T47D (cell line): ENCODE results near the gene MIF4GD.
A peak's percentile ranks its signal among the peaks of the same experiment; 100 is the strongest.

Experiments used
- DNase-seq, 2 experiments: peaks; one replicate each; pipeline versions ENCODE4 v3.0.0 to v3.0.0-alpha.2; 2011 to 2012; ENCODE audit warnings: low read depth in 1 of 2, low spot score in 1 of 2
- JUND ChIP-seq: IDR thresholded peaks from 2 replicates; pipeline ENCODE4 v1.6.1; 2012; ENCODE audit warnings: low read depth
- in situ Hi-C: cut with HindIII; loops from 2 replicates; pipeline ENCODE4 v1.10.0; 2016; ENCODE audit warnings: low sequenced_read_pairs, low pct_unique_long_range_greater_than_20kb

The MIF4GD gene

DNA sequence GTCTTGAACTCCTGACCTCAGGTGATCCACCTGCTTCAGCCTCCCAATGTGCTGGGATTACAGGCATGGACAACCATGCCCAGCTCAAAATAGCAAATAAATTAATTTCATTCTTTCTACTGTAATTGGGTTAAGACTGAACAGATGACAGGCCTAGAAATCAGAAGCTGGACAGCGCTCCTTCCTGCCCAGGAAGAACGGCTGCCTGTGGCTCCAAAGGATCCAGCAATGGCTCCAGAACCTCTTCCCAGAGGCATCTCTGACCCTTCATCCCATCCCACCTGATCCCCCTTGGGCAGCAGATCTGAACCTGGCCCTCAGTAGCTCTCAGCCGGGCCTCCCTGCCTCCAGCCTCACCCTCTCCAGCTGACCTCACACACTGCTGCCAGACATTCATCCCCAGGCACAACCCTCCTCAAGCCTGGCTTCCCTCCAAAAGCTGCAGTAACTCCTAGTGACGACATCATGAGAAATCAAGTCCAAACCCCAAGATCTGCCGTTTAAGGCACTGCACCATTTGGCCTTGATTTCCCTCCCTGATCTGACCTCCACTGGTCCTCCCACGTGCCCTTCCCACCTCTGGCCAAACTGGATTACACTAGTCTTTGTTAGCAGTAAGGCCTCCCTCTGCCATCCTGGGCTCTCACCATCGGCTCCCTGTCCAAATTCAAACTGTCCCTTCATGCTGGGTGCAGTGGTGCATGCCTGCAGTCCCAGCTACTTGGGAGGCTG is 3.1 kb upstream of the MIF4GD start:
- no peak for DNase-seq
- in situ Hi-C loops, result no loop called here

DNA sequence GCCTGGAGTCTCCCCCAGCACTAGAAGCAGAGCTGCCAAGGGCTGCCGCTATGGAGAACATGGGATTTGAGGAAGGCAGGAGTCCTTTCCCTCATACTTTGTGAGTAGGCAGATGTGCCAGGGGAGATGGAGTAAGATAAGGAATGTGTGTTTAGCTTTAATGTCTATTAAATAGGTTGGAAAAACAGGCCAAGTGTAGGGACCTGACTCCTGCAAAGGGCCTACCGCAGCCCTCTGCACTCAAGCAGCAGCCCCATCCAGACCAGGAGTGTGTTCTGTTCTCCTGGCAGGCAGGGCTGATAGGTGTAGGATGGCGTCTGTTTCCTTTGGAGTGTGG is 1.8 kb upstream of the MIF4GD start:
- DNase-seq, result no peak
- in situ Hi-C loops, result no loop called here
- TF ChIP-seq JUND, result no peak

More for the DNA sequence above, 3.1 kb upstream of the MIF4GD start:
- no peak for TF ChIP-seq JUND

DNA sequence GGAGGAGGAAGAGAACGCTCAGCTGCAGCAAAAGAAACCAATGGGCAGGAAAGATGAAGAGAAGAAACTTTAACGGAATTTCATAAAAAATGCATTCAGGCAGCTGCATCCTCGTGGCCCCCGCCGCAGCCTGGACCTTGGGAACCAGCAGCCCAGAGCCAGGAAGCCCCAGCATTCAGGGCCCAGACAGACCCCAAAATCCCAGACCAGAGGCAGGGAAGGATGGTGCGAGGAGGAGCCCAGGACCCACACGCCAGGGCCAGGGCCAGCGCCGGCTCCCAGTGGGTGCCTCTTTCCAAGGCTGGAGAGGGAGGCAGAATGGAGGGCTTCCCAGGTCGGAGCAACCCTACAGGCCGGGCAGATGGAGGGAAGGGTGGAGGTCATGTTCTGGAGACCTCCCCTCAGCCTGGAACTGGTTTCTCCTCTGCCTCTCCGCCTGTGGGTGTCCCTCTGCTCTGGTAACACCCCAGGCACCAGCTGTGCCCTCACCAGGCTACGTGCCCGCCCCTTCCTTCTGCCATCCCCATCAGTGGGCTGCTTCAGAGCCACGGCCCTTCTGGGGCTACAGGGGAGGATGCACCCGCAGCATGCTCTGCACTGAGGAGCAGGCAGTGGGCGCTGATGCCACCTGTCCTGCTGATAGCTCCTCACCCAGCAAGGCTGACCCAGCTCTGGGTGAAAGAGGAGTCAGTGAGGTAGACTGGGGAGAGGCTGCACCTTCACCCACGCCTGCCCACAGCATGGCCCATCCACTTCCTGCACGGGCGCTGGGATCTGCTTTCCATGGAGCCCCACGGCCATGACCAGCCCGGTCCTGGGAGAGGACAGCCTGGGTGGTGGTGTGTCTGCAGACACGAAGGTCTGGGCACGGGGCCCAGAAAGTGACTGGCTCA is 1.2 kb upstream of the MIF4GD start:
- in situ Hi-C loops, result no loop called here
- DNase-seq, result no peak
- no peak for TF ChIP-seq JUND

DNA sequence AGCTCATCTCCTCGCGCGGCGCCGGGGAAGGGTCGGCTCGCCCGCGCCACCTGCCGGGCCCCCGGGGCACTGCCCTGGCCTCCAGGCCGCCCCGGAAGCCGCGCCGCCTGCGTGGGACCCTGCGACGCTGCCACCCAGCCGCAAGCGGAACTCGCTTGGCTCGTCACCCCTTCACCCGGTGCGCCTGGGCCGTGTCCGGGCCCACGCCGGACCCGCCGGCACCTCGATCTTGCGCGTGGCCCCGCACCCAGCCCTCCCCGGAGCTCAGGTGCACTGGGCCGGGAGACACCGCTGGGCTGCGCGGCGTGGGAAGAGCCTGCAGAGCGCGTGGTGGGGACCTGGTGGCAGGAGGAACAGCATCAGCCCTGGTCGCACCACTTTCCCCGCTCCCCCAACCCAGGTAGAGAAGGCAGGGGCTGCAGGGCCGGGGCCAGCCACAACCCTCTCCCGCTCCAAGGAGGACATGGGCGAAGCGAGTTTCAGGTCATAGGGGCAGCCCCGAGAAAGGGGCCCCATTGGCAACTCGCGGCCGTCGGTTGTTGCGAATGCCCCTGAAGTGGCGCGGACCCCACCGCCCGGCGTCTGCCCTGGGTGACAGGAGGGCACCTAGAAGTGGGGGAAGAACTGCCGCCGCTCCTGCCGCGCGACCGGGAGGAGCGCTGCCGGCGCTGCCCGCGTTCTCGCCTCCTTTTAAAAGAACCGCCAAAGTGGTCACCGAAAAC is 363 bp upstream of the MIF4GD start:
- in situ Hi-C loops, result no loop called here
- peak; percentile 91 to 95 for DNase-seq
- no peak for TF ChIP-seq JUND

DNA sequence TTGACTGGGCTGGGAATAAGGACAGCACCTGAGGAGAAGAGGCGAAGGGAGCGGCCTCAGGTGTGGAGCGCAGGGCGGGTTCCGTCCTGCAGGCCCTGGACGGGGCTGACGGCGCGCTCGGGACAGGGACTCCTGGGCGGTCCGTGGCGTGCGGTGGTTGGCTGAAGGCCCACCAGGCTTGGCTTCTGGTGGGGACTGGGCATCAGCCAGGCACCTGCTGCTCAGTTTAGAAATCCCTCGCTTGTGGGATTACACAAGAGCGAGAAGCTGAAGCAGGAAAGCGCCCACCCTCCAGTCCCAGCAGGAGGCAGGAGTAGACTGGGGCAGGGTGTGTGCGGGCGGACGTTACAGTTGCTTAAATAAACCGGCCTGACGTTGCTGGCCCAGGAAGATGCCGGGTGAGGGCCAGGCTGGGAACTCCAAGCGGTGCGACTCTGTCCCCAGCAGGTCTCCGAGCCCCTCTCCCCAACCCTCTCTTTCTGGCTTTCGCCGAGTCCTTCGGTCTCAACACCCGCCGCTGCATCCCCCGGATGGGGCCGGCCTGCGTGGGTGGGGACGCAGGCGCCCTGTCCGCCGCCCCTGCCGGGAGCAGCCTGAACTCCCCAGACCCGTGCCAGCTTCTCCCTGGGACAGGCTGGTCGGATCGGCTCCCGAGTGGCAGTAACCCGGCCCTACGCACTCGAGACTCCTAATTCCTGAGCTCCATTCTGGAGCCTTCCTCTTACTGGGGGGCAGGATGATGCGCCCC is 639 bp downstream of the MIF4GD start:
- TF ChIP-seq JUND, result no peak
- in situ Hi-C loops, result no loop called here
- DNase-seq, result peak; percentile 83 to 89

DNA sequence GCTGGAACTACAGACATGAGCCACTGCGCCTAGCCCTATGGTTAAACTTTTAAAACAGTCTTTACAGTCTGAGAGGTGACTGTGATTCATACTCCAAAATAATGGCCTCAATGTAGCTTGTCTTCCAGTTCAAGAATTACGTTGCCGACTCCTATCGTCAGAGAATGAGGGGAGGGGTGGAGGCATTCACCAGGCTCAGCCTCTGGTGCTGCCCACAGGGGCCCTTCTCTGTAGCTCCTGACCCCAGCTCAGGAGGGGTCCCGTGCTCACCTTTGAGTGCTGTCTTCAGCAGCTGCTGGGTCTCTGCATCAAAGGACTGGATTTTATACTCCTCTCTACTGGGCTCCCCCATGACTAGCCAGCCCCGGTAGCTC is 1.2 kb downstream of the MIF4GD start:
- DNase-seq, result no peak
- in situ Hi-C loops, result no loop called here
- no peak for TF ChIP-seq JUND

DNA sequence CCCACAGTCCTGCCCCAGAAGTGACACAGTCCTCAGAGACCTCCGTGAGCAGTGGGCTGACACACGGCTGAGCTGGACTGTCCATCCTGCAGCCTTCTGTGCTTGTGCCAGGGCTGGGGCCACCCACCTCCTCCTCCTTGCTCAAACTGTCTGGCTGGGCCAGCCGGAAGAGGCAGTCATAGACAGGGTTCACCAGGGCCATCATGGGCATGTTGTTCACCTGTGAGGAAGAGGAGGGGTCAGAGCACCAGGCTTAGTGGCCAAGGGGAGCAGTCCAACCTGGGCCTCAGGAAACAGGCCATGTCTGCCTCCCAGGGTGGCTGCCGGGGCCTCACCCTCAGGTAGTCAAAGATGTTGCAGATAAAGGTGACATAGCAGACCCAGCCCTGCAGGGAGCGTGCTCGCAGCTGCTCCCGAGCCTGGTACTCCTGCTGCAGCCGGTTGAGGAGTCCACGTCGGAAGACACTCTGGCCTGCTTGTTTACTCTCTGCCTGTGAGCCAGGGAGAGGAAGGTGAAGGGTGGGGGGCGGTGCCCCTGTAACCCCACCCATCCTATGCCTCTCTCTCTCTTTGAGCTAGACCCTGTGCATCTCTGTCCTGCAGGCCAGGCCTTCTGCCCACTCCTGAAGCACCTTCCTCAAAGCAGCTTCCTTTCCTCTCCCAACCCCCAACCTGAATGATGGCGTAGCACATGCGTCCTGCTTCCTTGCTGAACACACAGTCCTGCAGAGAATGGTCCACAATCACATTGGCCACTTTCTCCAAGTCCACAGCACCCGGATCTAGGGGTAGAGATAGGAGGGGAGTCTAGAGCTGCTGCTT is 3.4 kb downstream of the MIF4GD start:
- in situ Hi-C loops, result no loop called here
- DNase-seq, result peak in 1 of 2 experiments; percentile 71
- TF ChIP-seq JUND, result no peak

DNA sequence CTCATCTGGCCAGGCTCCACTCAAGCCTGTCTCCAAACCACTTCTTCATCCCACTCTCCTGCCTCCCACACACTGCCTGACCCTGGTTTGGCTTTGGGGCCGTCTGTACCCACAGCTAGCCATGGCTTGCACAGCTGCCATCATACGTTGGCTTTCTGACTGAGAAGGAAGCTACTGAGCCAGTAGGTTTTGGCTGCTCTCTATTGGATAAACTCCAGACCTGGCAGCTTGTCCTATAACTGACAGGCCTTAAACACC is 3.9 kb downstream of the MIF4GD start:
- DNase-seq, result no peak
- no peak for TF ChIP-seq JUND
- in situ Hi-C loops, result no loop called here

DNA sequence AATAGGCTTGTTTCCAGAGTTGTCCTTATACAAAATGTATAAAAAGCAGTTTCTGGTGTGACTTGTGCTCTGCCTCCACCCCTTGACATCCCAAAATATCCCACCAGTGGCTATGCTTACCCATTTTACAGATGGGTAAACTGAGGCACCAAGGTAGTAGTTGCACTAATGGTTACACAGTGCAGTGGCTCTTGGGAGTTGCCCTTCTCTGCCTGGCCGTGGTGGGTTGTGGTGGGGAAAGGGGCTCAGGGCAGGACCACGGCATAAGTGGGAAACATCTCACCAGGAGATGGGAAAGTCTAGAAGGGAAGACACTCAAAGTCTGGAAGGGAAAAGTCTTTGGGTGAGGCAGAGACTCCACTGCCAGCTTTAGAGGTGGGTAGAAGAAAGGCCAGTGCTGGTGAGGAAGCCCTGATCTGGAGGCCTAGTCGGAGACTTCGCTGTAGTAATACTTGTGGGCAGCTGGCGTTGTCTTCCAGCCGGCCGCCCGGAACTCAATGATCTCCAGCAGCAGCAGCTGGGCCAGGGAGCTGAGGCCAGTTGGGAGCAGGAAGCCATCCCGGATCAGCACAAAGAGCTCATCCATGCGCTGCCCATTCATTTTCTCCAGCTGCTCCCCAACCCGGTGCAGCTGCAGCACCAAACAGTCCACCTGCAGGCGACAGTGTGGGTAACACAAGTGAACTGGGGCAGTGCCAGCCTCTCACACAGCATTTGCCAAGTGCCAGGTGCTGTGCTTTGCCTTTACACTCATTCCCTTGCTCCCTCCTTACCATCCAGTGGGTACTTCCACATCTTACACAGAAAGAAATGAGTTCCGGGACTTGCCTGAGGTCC is 4.5 kb downstream of the MIF4GD start:
- no peak for TF ChIP-seq JUND
- in situ Hi-C loops, result no loop called here
- no peak for DNase-seq

DNA sequence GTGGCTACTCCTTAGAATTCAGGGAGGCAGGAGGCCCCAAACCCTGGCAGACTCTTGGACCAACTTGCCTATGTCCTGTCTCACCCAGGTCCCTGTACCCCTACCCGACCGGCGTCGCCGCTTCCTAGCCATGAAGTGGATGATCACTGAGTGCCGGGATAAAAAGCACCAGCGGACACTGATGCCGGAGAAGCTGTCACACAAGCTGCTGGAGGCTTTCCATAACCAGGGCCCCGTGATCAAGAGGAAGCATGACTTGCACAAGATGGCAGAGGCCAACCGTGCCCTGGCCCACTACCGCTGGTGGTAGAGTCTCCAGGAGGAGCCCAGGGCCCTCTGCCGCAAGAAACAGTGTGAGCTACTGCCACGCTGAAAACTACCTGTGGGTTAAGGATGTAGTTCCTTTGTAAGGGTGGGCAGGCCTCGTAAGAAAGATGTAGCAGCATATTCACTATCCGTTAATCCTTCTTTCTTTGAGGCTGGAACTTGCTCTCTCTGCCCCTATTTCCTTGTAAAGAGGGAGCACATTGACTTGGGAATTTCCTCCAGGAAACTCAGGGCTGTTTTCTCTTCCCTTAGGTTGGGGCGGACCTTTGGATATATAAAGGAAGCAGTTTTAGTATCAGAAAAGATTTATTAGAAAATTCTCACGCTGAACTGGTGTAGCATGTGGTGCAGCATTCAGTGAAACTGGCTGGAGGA is 5.3 kb downstream of the MIF4GD start:
- DNase-seq, result no peak
- TF ChIP-seq JUND, result no peak
- in situ Hi-C loops, result no loop called here

DNA sequence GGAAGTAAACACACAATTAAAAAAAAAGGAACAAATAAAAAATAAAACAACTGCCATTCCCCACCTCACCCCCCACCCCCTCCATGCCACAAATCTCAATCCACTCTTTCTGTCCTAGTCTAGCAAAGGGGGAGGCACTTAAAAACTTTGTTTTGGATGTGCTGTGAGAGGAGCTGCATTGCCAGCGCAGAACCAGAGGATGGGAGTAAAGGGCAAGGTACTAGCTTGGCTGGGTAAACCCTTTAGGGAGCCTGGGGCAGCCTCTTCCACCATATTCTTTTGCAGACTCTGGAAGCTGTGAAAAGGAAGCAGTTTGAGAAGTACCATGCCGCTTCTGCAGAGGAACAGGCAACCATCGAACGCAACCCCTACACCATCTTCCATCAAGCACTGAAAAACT is 8.0 kb downstream of the MIF4GD start:
- no peak for TF ChIP-seq JUND
- no peak for DNase-seq
- in situ Hi-C loops, result no loop called here
